ENCODE data around the gene GDF11.

Gene GDF11

GRCh38 chr12:55771736-55772135, 28.8 kb downstream of the GDF11 start:
- no peak overlapping the region for H3K4me3 ChIP-seq (ENCODE audit: low read length)
- H3K27me3 ChIP-seq (ENCODE audit: insufficient read depth, low read length), result no peaks in the 10 kb centered on the region
- H3K9me3 ChIP-seq (ENCODE audit: insufficient read depth, low read depth, low read length), result no peaks in the 10 kb centered on the region
- WGBS, result 96% methylated on average over 6 of the region's 6 CpGs
- peaks cover 71% of the 10 kb centered on the region for H3K36me3 ChIP-seq (ENCODE audit: insufficient read depth, low read length)
- H3K4me1 ChIP-seq (ENCODE audit: insufficient read depth, low read length), result no peaks in the 10 kb centered on the region
- H3K9ac ChIP-seq (ENCODE audit: low read depth, low read length), result no peak overlapping the region
- no peak overlapping the region for H3K27ac ChIP-seq (ENCODE audit: low read depth, low read length)

- H3K4me3 ChIP-seq (ENCODE audit: low read length), result no peak overlapping the region
- H3K27ac ChIP-seq (ENCODE audit: low read depth, low read length), result no peak overlapping the region
- no peaks in the 10 kb centered on the region for H3K4me1 ChIP-seq (ENCODE audit: insufficient read depth, low read length)
- no peak overlapping the region for H3K9ac ChIP-seq (ENCODE audit: low read depth, low read length)
- no peaks in the 10 kb centered on the region for H3K9me3 ChIP-seq (ENCODE audit: insufficient read depth, low read depth, low read length)
- peaks cover 83% of the 10 kb centered on the region for H3K36me3 ChIP-seq (ENCODE audit: insufficient read depth, low read length)
- no peaks in the 10 kb centered on the region for H3K27me3 ChIP-seq (ENCODE audit: insufficient read depth, low read length)
- 95% methylated on average over 3 of the region's 3 CpGs for WGBS
Observed at GRCh38 chr12:55777856-55778255, 34.9 kb downstream of the GDF11 start.

- Histone ChIP-seq H3K27ac (ENCODE audit: low read depth, low read length) (no peak overlapping the region), H3K4me1 (ENCODE audit: insufficient read depth, low read length) (no peaks in the 10 kb centered on the region), H3K27me3 (ENCODE audit: insufficient read depth, low read length) (no peaks in the 10 kb centered on the region), H3K36me3 (ENCODE audit: insufficient read depth, low read length) (peaks cover 94% of the 10 kb centered on the region), H3K9me3 (ENCODE audit: insufficient read depth, low read depth, low read length) (no peaks in the 10 kb centered on the region), H3K9ac (ENCODE audit: low read depth, low read length) (no peak overlapping the region), H3K4me3 (ENCODE audit: low read length) (no peak overlapping the region)
- 96% methylated on average over 2 of the region's 2 CpGs for WGBS
Observed at GRCh38 chr12:55780685-55781084, 37.8 kb downstream of the GDF11 start.

- Histone ChIP-seq H3K27me3 (ENCODE audit: insufficient read depth, low read length) (no peaks in the 10 kb centered on the region), H3K27ac (ENCODE audit: low read depth, low read length) (no peak overlapping the region), H3K9ac (ENCODE audit: low read depth, low read length) (no peak overlapping the region), H3K4me1 (ENCODE audit: insufficient read depth, low read length) (no peaks in the 10 kb centered on the region), H3K9me3 (ENCODE audit: insufficient read depth, low read depth, low read length) (no peaks in the 10 kb centered on the region), H3K4me3 (ENCODE audit: low read length) (no peak overlapping the region), H3K36me3 (ENCODE audit: insufficient read depth, low read length) (peaks cover 93% of the 10 kb centered on the region)
- 95% methylated on average over 7 of the region's 7 CpGs for WGBS
Observed at GRCh38 chr12:55788546-55788945, 45.6 kb downstream of the GDF11 start.

GRCh38 chr12:55789171-55789570, 46.2 kb downstream of the GDF11 start:
- H3K36me3 ChIP-seq (ENCODE audit: insufficient read depth, low read length), result peaks cover 93% of the 10 kb centered on the region
- H3K4me1 ChIP-seq (ENCODE audit: insufficient read depth, low read length), result no peaks in the 10 kb centered on the region
- H3K9me3 ChIP-seq (ENCODE audit: insufficient read depth, low read depth, low read length), result no peaks in the 10 kb centered on the region
- H3K27ac ChIP-seq (ENCODE audit: low read depth, low read length), result no peak overlapping the region
- H3K27me3 ChIP-seq (ENCODE audit: insufficient read depth, low read length), result no peaks in the 10 kb centered on the region
- no peak overlapping the region for H3K9ac ChIP-seq (ENCODE audit: low read depth, low read length)
- H3K4me3 ChIP-seq (ENCODE audit: low read length), result no peak overlapping the region
- 78% methylated on average over 2 of the region's 2 CpGs for WGBS

- Histone ChIP-seq H3K4me3 (ENCODE audit: low read length) (no peak overlapping the region), H3K9ac (ENCODE audit: low read depth, low read length) (no peak overlapping the region), H3K36me3 (ENCODE audit: insufficient read depth, low read length) (peaks cover 93% of the 10 kb centered on the region), H3K27me3 (ENCODE audit: insufficient read depth, low read length) (no peaks in the 10 kb centered on the region), H3K4me1 (ENCODE audit: insufficient read depth, low read length) (no peaks in the 10 kb centered on the region), H3K27ac (ENCODE audit: low read depth, low read length) (no peak overlapping the region), H3K9me3 (ENCODE audit: insufficient read depth, low read depth, low read length) (no peaks in the 10 kb centered on the region)
- WGBS, result 94% methylated on average over 3 of the region's 4 CpGs
Observed at GRCh38 chr12:55789893-55790292, 47.0 kb downstream of the GDF11 start.

GRCh38 chr12:55795950-55796349, 53.0 kb downstream of the GDF11 start:
- no peak overlapping the region for H3K27ac ChIP-seq (ENCODE audit: low read depth, low read length)
- no peak overlapping the region for H3K9ac ChIP-seq (ENCODE audit: low read depth, low read length)
- H3K9me3 ChIP-seq (ENCODE audit: insufficient read depth, low read depth, low read length), result no peaks in the 10 kb centered on the region
- H3K27me3 ChIP-seq (ENCODE audit: insufficient read depth, low read length), result no peaks in the 10 kb centered on the region
- H3K4me3 ChIP-seq (ENCODE audit: low read length), result no peak overlapping the region
- H3K36me3 ChIP-seq (ENCODE audit: insufficient read depth, low read length), result peaks cover 94% of the 10 kb centered on the region
- H3K4me1 ChIP-seq (ENCODE audit: insufficient read depth, low read length), result no peaks in the 10 kb centered on the region

- Histone ChIP-seq H3K36me3 (ENCODE audit: insufficient read depth, low read length) (peaks cover 94% of the 10 kb centered on the region), H3K4me3 (ENCODE audit: low read length) (no peak overlapping the region), H3K9me3 (ENCODE audit: insufficient read depth, low read depth, low read length) (no peaks in the 10 kb centered on the region), H3K9ac (ENCODE audit: low read depth, low read length) (no peak overlapping the region), H3K4me1 (ENCODE audit: insufficient read depth, low read length) (no peaks in the 10 kb centered on the region), H3K27ac (ENCODE audit: low read depth, low read length) (no peak overlapping the region), H3K27me3 (ENCODE audit: insufficient read depth, low read length) (no peaks in the 10 kb centered on the region)
- 69% methylated on average over 5 of the region's 5 CpGs for WGBS
Observed at GRCh38 chr12:55797068-55797467, 54.1 kb downstream of the GDF11 start.

- Histone ChIP-seq H3K36me3 (ENCODE audit: insufficient read depth, low read length) (peaks cover 95% of the 10 kb centered on the region), H3K9ac (ENCODE audit: low read depth, low read length) (no peak overlapping the region), H3K4me3 (ENCODE audit: low read length) (no peak overlapping the region), H3K4me1 (ENCODE audit: insufficient read depth, low read length) (no peaks in the 10 kb centered on the region), H3K27me3 (ENCODE audit: insufficient read depth, low read length) (no peaks in the 10 kb centered on the region), H3K27ac (ENCODE audit: low read depth, low read length) (no peak overlapping the region), H3K9me3 (ENCODE audit: insufficient read depth, low read depth, low read length) (no peaks in the 10 kb centered on the region)
- WGBS, result 96% methylated on average over 4 of the region's 4 CpGs
Observed at GRCh38 chr12:55797550-55797949, 54.6 kb downstream of the GDF11 start.

All from HUES64 (cell line).